Cardiac atrium fibroblast (primary cell): ENCODE data around the gene ISLR2. TPM values are rescaled to one million over a fixed set of nuclear protein-coding genes. Genes with fewer than 3 reads are reported as not detected.

Source experiments
- total RNA-seq: library from RNA; depleted of rRNA; stranded (reverse); fragments of >200 nt; gene quantifications from 2 replicates; pipeline ENCODE4 v1.2.3, GENCODE V29; 2015

Gene ISLR2
- 0.16 TPM in 1 of 2 replicates, not detected in the other for total RNA-seq

GRCh38 chr15:74130155-74130848 is at the start of gene ISLR2:
ISLR2 (plus strand) TSS chr15:74130586; CDS start chr15:74132755, 2,169 bp downstream.

GRCh38 chr15:74082450-74082849 is 47.9 kb upstream of the ISLR2 start, which contains the start of gene GOLGA6A:
GOLGA6A (minus strand) TSS chr15:74082550; CDS start chr15:74082509, 41 bp downstream.

GRCh38 chr15:74173380-74174218 is 43.2 kb downstream of the ISLR2 start, which contains the start of gene ISLR:
ISLR (plus strand) TSS chr15:74173710; CDS start chr15:74174859, 1,149 bp downstream.

Other genes with a start within 250 kb of the ISLR2 start
- gene LOXL1, start 204.1 kb upstream of the ISLR2 start, total RNA-seq = 167 and 177 TPM in 2 replicates
- gene STOML1, start 138.3 kb upstream of the ISLR2 start, total RNA-seq = 13.8 and 20.8 TPM in 2 replicates
- 41.0 and 58.3 TPM in 2 replicates for gene PML, start 135.9 kb upstream of the ISLR2 start, total RNA-seq
- not detected in 2 replicates for gene GOLGA6A, start 48.0 kb upstream of the ISLR2 start, total RNA-seq
- gene ISLR, start 43.1 kb downstream of the ISLR2 start, total RNA-seq = 89.9 TPM in 2 replicates
- 0.16 TPM in 1 of 2 replicates, not detected in the other for gene STRA6, start 72.2 kb downstream of the ISLR2 start, total RNA-seq
- gene CCDC33, start 105.7 kb downstream of the ISLR2 start, total RNA-seq = not detected in 2 replicates
- gene CYP11A1, start 237.1 kb downstream of the ISLR2 start, total RNA-seq = 0.36 and 1.9 TPM in 2 replicates